CD14-positive monocyte (primary cell): Measurements from ENCODE around the gene TNKS1BP1. TPM values are rescaled to one million over a fixed set of nuclear protein-coding genes. Genes with fewer than 3 reads are reported as not detected.

ENCODE experiments used
- DNase-seq, 3 donors: peaks; one replicate each; pipeline ENCODE4 v3.0.0-alpha.2; 2011 to 2022
- H2AFZ ChIP-seq: 2 replicates; pipeline ENCODE4 v1.6.0; 2012; ENCODE audit warnings: mild to moderate bottlenecking, low read depth, low read length, inconsistent platforms; ENCODE audit not compliant: insufficient read depth, poor library complexity, severe bottlenecking
- H3K27ac ChIP-seq, 2 donors: 1 replicate in 1 of 2; 2 replicates in 1 of 2; pipeline ENCODE4 v1.5.1; 2012 to 2013; ENCODE audit warnings: low read length in 2 of 2, control low read depth in 1 of 2, inconsistent platforms in 1 of 2, low read depth in 1 of 2, mild to moderate bottlenecking in 1 of 2
- H3K27me3 ChIP-seq, 2 donors: one replicate each; pipeline versions ENCODE4 v1.6.0 to v1.6.1; 2011 to 2013; ENCODE audit warnings: low read length in 2 of 2; ENCODE audit not compliant: control insufficient read depth in 2 of 2, insufficient read depth in 2 of 2
- H3K36me3 ChIP-seq, 2 donors: replicated peaks in 1 of 2; 1 replicate in 1 of 2; 2 replicates in 1 of 2; pipeline versions ENCODE4 v1.5.1 to v1.6.1; 2012 to 2013; ENCODE audit warnings: low read length in 2 of 2, control low read depth in 1 of 2, inconsistent platforms in 1 of 2, mild to moderate bottlenecking in 1 of 2; ENCODE audit not compliant: insufficient read depth in 2 of 2, control insufficient read depth in 1 of 2
- H3K4me1 ChIP-seq, 2 donors: 1 replicate in 1 of 2; 2 replicates in 1 of 2; pipeline versions ENCODE4 v1.5.1 to v1.6.1; 2012 to 2013; ENCODE audit warnings: low read length in 2 of 2, control low read depth in 1 of 2, inconsistent platforms in 1 of 2, mild to moderate bottlenecking in 1 of 2, moderate library complexity in 1 of 2; ENCODE audit not compliant: insufficient read depth in 2 of 2, control insufficient read depth in 1 of 2
- H3K4me2 ChIP-seq: replicated peaks from 2 replicates; pipeline ENCODE3; 2012; ENCODE audit warnings: low read length, moderate library complexity, mild to moderate bottlenecking; ENCODE audit not compliant: poor library complexity, severe bottlenecking; ENCODE audit errors: extremely low read depth
- H3K4me3 ChIP-seq, 3 experiments: fragments of 200-600 bp in 1 of 3; sonication (generic) in 1 of 3; replicated peaks in 1 of 3; 1 replicate in 2 of 3; 2 replicates in 1 of 3; pipeline ENCODE4 v1.5.1; 2011 to 2013; ENCODE audit warnings: low read length in 3 of 3, mild to moderate bottlenecking in 3 of 3, control low read depth in 2 of 3, low read depth in 2 of 3, inconsistent platforms in 1 of 3, moderate library complexity in 1 of 3
- H3K79me2 ChIP-seq: 2 replicates; pipeline ENCODE4 v1.6.0; 2012; ENCODE audit warnings: mild to moderate bottlenecking, control low read depth, inconsistent platforms, low read length, moderate library complexity; ENCODE audit not compliant: insufficient read depth
- H3K9ac ChIP-seq: 2 replicates; pipeline ENCODE4 v1.6.0; 2017; ENCODE audit warnings: low read length, mild to moderate bottlenecking; ENCODE audit not compliant: insufficient read depth, poor library complexity, severe bottlenecking
- H3K9me3 ChIP-seq, 2 donors: replicated peaks in 1 of 2; 1 replicate in 1 of 2; 2 replicates in 1 of 2; pipeline versions ENCODE4 v1.5.1 to v1.6.1; 2012 to 2013; ENCODE audit warnings: low read length in 2 of 2, control low read depth in 1 of 2; ENCODE audit not compliant: control insufficient read depth in 1 of 2, insufficient read depth in 1 of 2
- H4K20me1 ChIP-seq: 2 replicates; pipeline ENCODE4 v1.6.0; 2012; ENCODE audit warnings: mild to moderate bottlenecking, low read length, control low read depth, moderate library complexity; ENCODE audit not compliant: insufficient read depth
- H3K27ac Mint-ChIP-seq, 7 donors: one replicate each; pipeline ENCODE4 v1.8.0; 2020; ENCODE audit warnings: mild to moderate bottlenecking in 7 of 7, mixed read lengths in 7 of 7, moderate library complexity in 6 of 7, inconsistent platforms in 2 of 7
- H3K27me3 Mint-ChIP-seq, 3 donors: one replicate each; pipeline ENCODE4 v1.8.0; 2021 to 2022; ENCODE audit warnings: low read depth in 3 of 3, mild to moderate bottlenecking in 3 of 3, mixed read lengths in 3 of 3, moderate library complexity in 3 of 3, inconsistent platforms in 1 of 3
- H3K36me3 Mint-ChIP-seq, 2 donors: one replicate each; pipeline ENCODE4 v1.8.0; 2020; ENCODE audit warnings: mixed read lengths in 2 of 2, inconsistent platforms in 1 of 2, mild to moderate bottlenecking in 1 of 2
- H3K4me1 Mint-ChIP-seq: one replicate; pipeline ENCODE4 v1.8.0; 2020; ENCODE audit warnings: mild to moderate bottlenecking, mixed read lengths
- H3K4me3 Mint-ChIP-seq, 2 donors: one replicate each; pipeline ENCODE4 v1.8.0; 2020; ENCODE audit warnings: mild to moderate bottlenecking in 2 of 2, mixed read lengths in 2 of 2, moderate library complexity in 1 of 2
- H3K9me3 Mint-ChIP-seq, 7 donors: one replicate each; pipeline ENCODE4 v1.8.0; 2020 to 2022; ENCODE audit warnings: mixed read lengths in 7 of 7, mild to moderate bottlenecking in 6 of 7, moderate library complexity in 6 of 7, inconsistent platforms in 2 of 7
- CTCF ChIP-seq: fragments of 200-600 bp; IDR thresholded peaks from one replicate; pipeline ENCODE4 v1.8.0; 2022; ENCODE audit warnings: antibody characterized with exemption, mild to moderate bottlenecking
- WGBS: methylation state at CpG from one replicate; pipeline ENCODE4 v1.1.5; 2013; ENCODE audit warnings: missing lambda C conversion rate; ENCODE audit not compliant: insufficient coverage; 5-methylcytosine and 5-hydroxymethylcytosine counted together
- intact Hi-C, 2 donors: fragments of 100-400 bp; cut with micrococcal nuclease; formaldehyde crosslinking; loops; one replicate each; pipeline versions ENCODE4 v1.15.0 to v1.15.1; 2023
- polyA plus RNA-seq, 3 donors: library from polyadenylated mRNA; depleted of rRNA in 1 of 3; unstranded in 2 of 3; stranded (reverse) in 1 of 3; fragments of 300-500 nt in 2 of 3; fragments of >200 nt in 1 of 3; fragmentation: Illumina TruSeq in 2 of 3; gene quantifications; 1 replicate in 2 of 3; 2 replicates in 1 of 3; pipeline ENCODE4 v1.2.3, GENCODE V29; 2012 to 2021

The TNKS1BP1 gene
- polyA plus RNA-seq, 3 donors = 0.29 to 1.2 (median 0.50) TPM

DNA sequence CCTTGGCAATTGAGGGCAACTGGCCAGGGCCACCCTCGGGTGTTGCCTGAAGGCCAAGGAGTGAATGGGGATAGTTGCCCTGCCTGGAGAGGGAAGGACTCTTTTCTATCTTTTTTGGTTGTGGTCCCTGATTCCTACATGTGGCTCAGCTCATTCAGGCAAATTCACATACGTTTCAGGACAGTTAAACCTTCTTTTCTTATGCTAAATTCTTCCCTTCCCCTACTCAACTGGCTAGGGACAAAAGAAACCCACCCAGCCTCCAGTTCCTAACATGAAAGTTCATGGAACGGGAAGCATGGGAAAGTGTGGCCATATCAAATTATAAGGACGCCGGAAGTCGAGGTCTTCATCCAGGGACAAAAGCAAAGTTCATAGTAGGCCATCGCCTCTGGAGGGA, 61.4 kb downstream of the TNKS1BP1 start:
- H3K79me2 ChIP-seq = no peaks in the 10 kb centered on the region
- H3K4me1 Mint-ChIP-seq = no peaks in the 10 kb centered on the region
- peaks cover 6 to 22% (median 8%) of the 10 kb centered on the region in 3 donors for H3K27me3 Mint-ChIP-seq
- H3K9me3 Mint-ChIP-seq = peaks cover under 1 to 13% (median 6%) of the 10 kb centered on the region in 7 donors
- no peak overlapping the region for H3K27ac ChIP-seq
- H3K4me1 ChIP-seq = no peaks in the 10 kb centered on the region
- no peak for TF ChIP-seq CTCF
- no peaks in the 10 kb centered on the region for H3K36me3 Mint-ChIP-seq
- no peak overlapping the region for H3K4me2 ChIP-seq
- peaks cover 4 to 8% of the 10 kb centered on the region in 2 donors for H3K9me3 ChIP-seq
- no peaks in the 10 kb centered on the region for H3K36me3 ChIP-seq
- H3K9ac ChIP-seq = no peak overlapping the region
- H3K4me3 ChIP-seq = no peak overlapping the region
- H3K27me3 ChIP-seq = peaks cover 0 to 2% of the 10 kb centered on the region in 2 donors
- no peak overlapping the region for H2AFZ ChIP-seq
- no peaks in the 10 kb centered on the region for H4K20me1 ChIP-seq
- 83% methylated on average over 6 of the region's 7 CpGs for WGBS
- DNase-seq = no peak
- H3K27ac Mint-ChIP-seq = no peak overlapping the region
- intact Hi-C loops = no loop called here
- no peak overlapping the region for H3K4me3 Mint-ChIP-seq

DNA sequence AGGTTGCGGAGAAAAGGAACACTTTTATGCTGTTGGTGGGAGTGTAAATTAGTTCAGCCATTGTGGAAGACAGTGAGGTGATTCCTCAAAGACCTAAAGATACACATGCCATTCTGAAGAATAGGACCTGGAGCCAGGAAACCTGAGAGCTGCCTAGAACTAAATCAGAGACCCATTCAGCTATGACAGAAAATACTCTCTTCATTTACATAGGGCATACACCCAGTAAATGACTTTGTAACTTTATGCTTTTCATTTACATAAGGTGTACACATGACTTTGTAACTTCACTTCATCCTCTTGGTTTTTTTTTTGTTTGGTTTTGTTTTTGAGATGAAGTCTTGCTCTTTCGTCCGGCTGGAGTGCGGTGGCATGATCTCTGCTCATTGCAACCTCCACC, 62.6 kb downstream of the TNKS1BP1 start:
- no peaks in the 10 kb centered on the region for H3K36me3 Mint-ChIP-seq
- Histone ChIP-seq H4K20me1 (no peaks in the 10 kb centered on the region), H3K9ac (no peak overlapping the region), H3K4me3 (no peak overlapping the region), H3K4me1 (no peaks in the 10 kb centered on the region), H3K79me2 (no peaks in the 10 kb centered on the region), H3K9me3 (peaks cover 4 to 8% of the 10 kb centered on the region in 2 donors), H3K36me3 (no peaks in the 10 kb centered on the region), H3K27me3 (peaks cover 0 to 2% of the 10 kb centered on the region in 2 donors), H3K4me2 (no peak overlapping the region), H2AFZ (no peak overlapping the region), H3K27ac (no peak overlapping the region)
- intact Hi-C loops = no loop called here
- no peak overlapping the region for H3K27ac Mint-ChIP-seq
- H3K9me3 Mint-ChIP-seq = peaks cover 0 to 10% (median 5%) of the 10 kb centered on the region in 7 donors
- no peak for TF ChIP-seq CTCF
- WGBS = no CpG with 5 or more reads among the region's 4 CpGs
- DNase-seq = no peak
- H3K4me3 Mint-ChIP-seq = no peak overlapping the region
- H3K27me3 Mint-ChIP-seq = peaks cover 5 to 22% (median 8%) of the 10 kb centered on the region in 3 donors
- no peaks in the 10 kb centered on the region for H3K4me1 Mint-ChIP-seq
